Measurements from ENCODE around the gene ESR2. TPM values are rescaled to one million over a fixed set of nuclear protein-coding genes. Genes with fewer than 3 reads are reported as not detected.

Gene ESR2
- total RNA-seq, 4 donors from 2014 or later: 0.59 to 2.4 (median 1.5) TPM

DNA sequence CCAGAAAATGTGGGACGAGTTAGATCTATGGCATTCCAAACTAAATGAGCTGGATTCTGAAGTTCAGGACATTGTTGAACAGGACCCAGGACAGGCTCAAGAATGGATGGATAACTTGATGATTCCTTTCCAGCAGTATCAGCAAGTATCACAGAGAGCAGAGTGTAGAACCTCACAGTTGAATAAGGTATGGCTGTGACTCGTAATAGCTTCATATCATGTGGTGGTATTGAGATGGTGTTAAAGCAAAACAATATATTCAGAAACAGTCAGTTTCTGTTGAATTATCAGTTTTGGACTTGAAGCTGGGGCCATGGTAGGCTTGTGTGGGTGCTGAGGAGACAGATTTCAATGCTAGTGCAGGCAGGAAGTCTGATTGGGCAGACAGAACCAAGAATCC is 213.7 kb downstream of the ESR2 start:
- DNase-seq (ENCODE audit: low spot score in 2 of 2): no peak
- TF ChIP-seq POLR2A (IDR thresholded peaks at IDR 0.05): no peak
- TF ChIP-seq, protein P1, sequence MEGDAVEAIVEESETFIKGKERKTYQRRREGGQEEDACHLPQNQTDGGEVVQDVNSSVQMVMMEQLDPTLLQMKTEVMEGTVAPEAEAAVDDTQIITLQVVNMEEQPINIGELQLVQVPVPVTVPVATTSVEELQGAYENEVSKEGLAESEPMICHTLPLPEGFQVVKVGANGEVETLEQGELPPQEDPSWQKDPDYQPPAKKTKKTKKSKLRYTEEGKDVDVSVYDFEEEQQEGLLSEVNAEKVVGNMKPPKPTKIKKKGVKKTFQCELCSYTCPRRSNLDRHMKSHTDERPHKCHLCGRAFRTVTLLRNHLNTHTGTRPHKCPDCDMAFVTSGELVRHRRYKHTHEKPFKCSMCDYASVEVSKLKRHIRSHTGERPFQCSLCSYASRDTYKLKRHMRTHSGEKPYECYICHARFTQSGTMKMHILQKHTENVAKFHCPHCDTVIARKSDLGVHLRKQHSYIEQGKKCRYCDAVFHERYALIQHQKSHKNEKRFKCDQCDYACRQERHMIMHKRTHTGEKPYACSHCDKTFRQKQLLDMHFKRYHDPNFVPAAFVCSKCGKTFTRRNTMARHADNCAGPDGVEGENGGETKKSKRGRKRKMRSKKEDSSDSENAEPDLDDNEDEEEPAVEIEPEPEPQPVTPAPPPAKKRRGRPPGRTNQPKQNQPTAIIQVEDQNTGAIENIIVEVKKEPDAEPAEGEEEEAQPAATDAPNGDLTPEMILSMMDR (IDR thresholded peaks at IDR 0.05): no peak
- no peak for TF ChIP-seq EP300 (IDR thresholded peaks at IDR 0.05)
- H3K27ac ChIP-seq: peak overlapping the region in 2 of 4 donors; percentile 36 to 39
- WGBS, 2 donors: 78 to 88% methylated on average over 2 of the region's 2 CpGs
- H3K9me3 ChIP-seq: no peaks in the 10 kb centered on the region
- no peak overlapping the region for H3K4me3 ChIP-seq
- H3K4me1 ChIP-seq: no peaks in the 10 kb centered on the region
- no peaks in the 10 kb centered on the region for H3K27me3 ChIP-seq
- H3K36me3 ChIP-seq: peaks cover 0 to 54% (median 0%) of the 10 kb centered on the region in 3 donors

DNA sequence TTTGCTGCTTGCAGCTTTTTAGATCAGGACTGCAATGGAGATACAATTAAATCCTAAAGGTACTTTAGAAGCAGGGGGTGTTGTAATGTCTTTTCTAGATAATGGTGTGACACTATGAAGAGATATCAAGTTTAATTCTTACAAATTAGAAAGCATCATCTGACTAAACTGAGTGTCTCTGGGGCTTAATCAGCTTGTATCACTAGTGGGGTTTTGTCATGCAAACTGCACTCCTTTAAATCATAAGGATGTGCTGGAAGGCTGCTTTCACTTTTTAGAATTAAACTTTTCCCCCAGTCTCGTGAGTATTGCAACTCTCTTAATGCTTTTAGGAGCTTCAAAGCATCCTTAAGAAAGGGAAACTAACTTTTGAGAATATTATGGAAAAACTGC is 218.6 kb downstream of the ESR2 start:
- WGBS, 2 donors: 69 to 83% methylated on average over 1 of the region's 1 CpG
- H3K27me3 ChIP-seq: no peaks in the 10 kb centered on the region
- no peaks in the 10 kb centered on the region for H3K9me3 ChIP-seq
- DNase-seq (ENCODE audit: low spot score in 2 of 2): no peak
- peak overlapping the region in 1 of 4 donors; percentile 8 for H3K27ac ChIP-seq
- TF ChIP-seq POLR2A (IDR thresholded peaks at IDR 0.05) (no peak), EP300 (IDR thresholded peaks at IDR 0.05) (no peak)
- TF ChIP-seq, protein P1 (IDR thresholded peaks at IDR 0.05): no peak
- H3K4me1 ChIP-seq: no peaks in the 10 kb centered on the region
- no peak overlapping the region for H3K4me3 ChIP-seq
- peaks cover 0 to 69% (median 3%) of the 10 kb centered on the region in 3 donors for H3K36me3 ChIP-seq

DNA sequence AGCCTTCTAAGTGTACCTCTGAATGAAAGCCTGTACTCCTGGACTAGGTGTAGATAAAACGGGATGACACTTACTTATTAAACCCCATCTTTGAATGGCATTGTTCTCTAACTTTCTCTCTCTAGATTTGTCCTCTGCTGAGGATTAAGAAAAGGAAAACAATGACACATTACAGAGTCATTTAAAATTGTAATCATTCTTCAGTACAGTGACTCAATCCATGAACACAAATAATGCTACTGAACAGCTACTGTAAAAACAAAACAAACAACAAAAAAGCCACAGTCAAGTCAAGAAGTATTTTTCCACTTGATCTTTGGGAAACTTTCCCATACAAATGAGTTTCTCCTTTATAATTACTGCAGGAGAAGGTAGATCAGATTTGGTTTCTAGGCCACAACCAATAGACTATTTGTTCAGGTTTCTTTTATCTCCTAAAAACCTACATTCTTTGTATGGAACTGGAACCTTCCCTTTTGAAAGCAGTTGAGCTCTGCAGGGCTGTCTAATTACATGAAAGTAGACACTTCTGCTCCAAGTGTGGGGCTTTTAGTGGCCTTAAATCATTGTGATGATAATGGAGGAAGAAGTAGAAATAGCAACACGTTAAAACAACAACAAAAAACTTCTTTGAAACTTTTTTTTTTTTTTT is 219.1 kb downstream of the ESR2 start:
- Histone ChIP-seq H3K27me3 (no peaks in the 10 kb centered on the region), H3K36me3 (peaks cover 0 to 69% (median 3%) of the 10 kb centered on the region in 3 donors)
- 40 to 48% methylated on average over 2 of the region's 2 CpGs for WGBS, 2 donors

DNA sequence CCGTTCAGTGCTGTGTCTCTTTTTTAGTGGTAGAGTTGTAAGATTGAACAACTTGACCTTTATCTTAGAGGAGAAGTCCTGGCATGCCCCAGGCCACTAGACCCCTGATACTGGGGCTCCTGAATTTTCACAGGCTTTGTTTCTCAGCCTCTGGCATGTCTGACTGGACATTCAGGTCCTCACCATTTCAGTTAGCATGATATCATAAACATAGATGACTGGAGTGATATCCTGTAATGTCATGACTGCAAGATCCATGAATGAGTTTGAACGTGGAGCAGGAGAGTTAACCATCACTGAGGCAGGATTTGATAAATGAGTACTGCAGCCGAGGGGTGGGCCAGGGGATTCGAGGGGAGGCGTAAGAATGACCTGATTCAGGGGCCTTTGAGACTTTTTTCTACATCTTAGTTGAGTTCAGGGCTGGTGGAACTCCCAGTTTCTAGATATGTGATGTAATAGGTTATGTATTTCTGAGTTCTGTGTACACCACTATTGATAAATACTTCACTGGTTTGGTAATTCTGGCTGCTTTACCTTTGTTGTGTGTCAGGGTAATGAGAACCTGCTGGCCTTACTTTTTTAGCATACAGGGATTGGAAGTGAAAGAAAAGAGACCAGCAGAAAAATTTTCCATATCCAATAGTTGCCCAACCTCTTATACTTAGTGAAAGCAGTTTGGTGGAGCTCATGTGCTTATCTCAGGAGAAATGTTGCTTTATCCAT is 224.4 kb downstream of the ESR2 start:
- no peak for TF ChIP-seq EP300 (IDR thresholded peaks at IDR 0.05)
- TF ChIP-seq POLR2A (IDR thresholded peaks at IDR 0.05): no peak
- TF ChIP-seq, protein P1 (IDR thresholded peaks at IDR 0.05): no peak
- Histone ChIP-seq H3K27me3 (no peaks in the 10 kb centered on the region), H3K9me3 (no peaks in the 10 kb centered on the region), H3K36me3 (peaks cover 0 to 72% (median 5%) of the 10 kb centered on the region in 3 donors), H3K27ac (no peak overlapping the region), H3K4me3 (no peak overlapping the region), H3K4me1 (no peaks in the 10 kb centered on the region)
- 62 to 76% methylated on average over 5 of the region's 5 CpGs for WGBS, 2 donors
- no peak for DNase-seq (ENCODE audit: low spot score in 2 of 2)

More for the DNA sequence above, 219.1 kb downstream of the ESR2 start:
- no peak for TF ChIP-seq EP300 (IDR thresholded peaks at IDR 0.05)
- TF ChIP-seq POLR2A (IDR thresholded peaks at IDR 0.05): no peak
- TF ChIP-seq, protein P1 (IDR thresholded peaks at IDR 0.05): no peak
- Histone ChIP-seq H3K4me1 (no peaks in the 10 kb centered on the region), H3K4me3 (no peak overlapping the region), H3K27ac (peak overlapping the region in 1 of 4 donors; percentile 8), H3K9me3 (no peaks in the 10 kb centered on the region)
- no peak for DNase-seq (ENCODE audit: low spot score in 2 of 2)

DNA sequence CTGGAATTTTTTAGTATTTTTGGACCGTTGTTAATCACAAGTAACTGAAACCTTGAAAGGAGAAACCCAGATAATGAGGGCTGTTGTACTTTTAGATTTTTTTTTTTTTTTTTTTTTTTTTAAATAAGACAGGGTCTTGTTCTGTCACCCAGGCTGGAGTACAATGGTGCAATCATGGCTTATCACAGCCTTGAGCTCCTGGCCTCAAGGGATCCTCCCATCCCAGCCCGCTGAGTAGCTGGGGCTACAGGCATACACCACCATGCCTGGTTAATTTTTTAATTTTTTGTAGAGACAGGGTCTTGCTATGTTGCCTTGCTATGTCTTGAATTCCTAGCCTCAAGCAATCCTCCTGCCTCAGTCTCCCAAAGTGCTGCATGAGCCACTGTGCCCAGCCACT is 229.7 kb downstream of the ESR2 start:
- no peak for DNase-seq (ENCODE audit: low spot score in 2 of 2)
- TF ChIP-seq POLR2A (IDR thresholded peaks at IDR 0.05) (no peak), EP300 (IDR thresholded peaks at IDR 0.05) (no peak)
- TF ChIP-seq, protein P1 (IDR thresholded peaks at IDR 0.05): no peak
- no peaks in the 10 kb centered on the region for H3K27me3 ChIP-seq
- H3K27ac ChIP-seq: no peak overlapping the region
- no peaks in the 10 kb centered on the region for H3K4me1 ChIP-seq
- no peaks in the 10 kb centered on the region for H3K9me3 ChIP-seq
- 76 to 82% methylated on average over 2 of the region's 2 CpGs for WGBS, 2 donors
- H3K36me3 ChIP-seq: peaks cover 0 to 37% (median 3%) of the 10 kb centered on the region in 3 donors
- no peak overlapping the region for H3K4me3 ChIP-seq
